MM.1S (cell line): Measurements from ENCODE around the gene CLEC16A.

ENCODE experiments used
- CTCF ChIP-seq: fragments of 300-600 bp; sonication (generic); IDR thresholded peaks from 2 replicates; pipeline ENCODE4 v1.5.1; 2016; ENCODE audit warnings: antibody characterized with exemption, low read length, mixed read lengths
- EZH2 ChIP-seq: fragments of 300-600 bp; sonication (generic); optimal IDR thresholded peaks from 2 replicates; pipeline ENCODE3; 2017; ENCODE audit warnings: low read depth, mild to moderate bottlenecking, antibody characterized with exemption, low read length, mixed read lengths
- EZH2phosphoT487 ChIP-seq: fragments of 300-600 bp; sonication (generic); IDR thresholded peaks from 2 replicates; pipeline ENCODE4 v1.6.1; 2018; ENCODE audit warnings: antibody characterized with exemption, low read length

- TF ChIP-seq CTCF: no peak
- TF ChIP-seq EZH2phosphoT487: no peak
- no peak for TF ChIP-seq EZH2
Measured at GRCh38 chr16:10951026-10951425, 6.7 kb downstream of the CLEC16A start.
